Measurements from ENCODE around the gene DDR1.

The DDR1 gene

GRCh38 chr6:30932665-30933365 lies 48.5 kb downstream of the DDR1 start:
- H3K4me3 ChIP-seq (replicated peaks; ENCODE audit: low read depth, low read length) = no peak overlapping the region
- DNase-seq (ENCODE audit: low read depth) = no peak

GRCh38 chr6:30935018-30935417 lies 50.7 kb downstream of the DDR1 start:
- DNase-seq (ENCODE audit: low read depth) = peak; percentile 59
- TF ChIP-seq, protein P1, sequence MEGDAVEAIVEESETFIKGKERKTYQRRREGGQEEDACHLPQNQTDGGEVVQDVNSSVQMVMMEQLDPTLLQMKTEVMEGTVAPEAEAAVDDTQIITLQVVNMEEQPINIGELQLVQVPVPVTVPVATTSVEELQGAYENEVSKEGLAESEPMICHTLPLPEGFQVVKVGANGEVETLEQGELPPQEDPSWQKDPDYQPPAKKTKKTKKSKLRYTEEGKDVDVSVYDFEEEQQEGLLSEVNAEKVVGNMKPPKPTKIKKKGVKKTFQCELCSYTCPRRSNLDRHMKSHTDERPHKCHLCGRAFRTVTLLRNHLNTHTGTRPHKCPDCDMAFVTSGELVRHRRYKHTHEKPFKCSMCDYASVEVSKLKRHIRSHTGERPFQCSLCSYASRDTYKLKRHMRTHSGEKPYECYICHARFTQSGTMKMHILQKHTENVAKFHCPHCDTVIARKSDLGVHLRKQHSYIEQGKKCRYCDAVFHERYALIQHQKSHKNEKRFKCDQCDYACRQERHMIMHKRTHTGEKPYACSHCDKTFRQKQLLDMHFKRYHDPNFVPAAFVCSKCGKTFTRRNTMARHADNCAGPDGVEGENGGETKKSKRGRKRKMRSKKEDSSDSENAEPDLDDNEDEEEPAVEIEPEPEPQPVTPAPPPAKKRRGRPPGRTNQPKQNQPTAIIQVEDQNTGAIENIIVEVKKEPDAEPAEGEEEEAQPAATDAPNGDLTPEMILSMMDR (IDR thresholded peaks at IDR 0.05; ENCODE audit: low read length, missing control alignments) = no peak
- H3K4me3 ChIP-seq (replicated peaks; ENCODE audit: low read depth, low read length) = no peak overlapping the region

More at GRCh38 chr6:30932665-30933365, 48.5 kb downstream of the DDR1 start:
- TF ChIP-seq, protein P1 (IDR thresholded peaks at IDR 0.05; ENCODE audit: low read length, missing control alignments) = no peak

DNA sequence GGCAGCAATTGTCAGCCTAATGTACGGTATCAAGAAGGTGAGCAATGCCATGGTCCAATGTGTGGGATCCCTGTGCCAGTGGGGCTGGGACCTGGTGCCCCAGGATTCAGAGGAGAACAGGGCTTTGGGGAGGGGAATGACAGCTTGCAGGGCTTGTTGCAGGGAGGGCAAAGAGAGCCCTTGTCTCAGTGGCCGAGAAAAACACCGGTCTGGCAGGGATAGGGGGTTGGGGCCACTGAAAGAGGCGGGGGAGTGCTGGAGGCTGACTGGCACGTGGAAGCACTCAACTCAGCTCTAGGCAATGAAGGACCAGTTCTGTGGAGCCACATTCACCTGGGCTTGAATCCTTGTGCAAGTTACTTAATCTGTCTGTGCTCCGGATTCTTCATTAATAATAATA lies 52.9 kb downstream of the DDR1 start:
- no peak for DNase-seq (ENCODE audit: low read depth)
- H3K4me3 ChIP-seq (replicated peaks; ENCODE audit: low read depth, low read length) = no peak overlapping the region
- TF ChIP-seq, protein P1 (IDR thresholded peaks at IDR 0.05; ENCODE audit: low read length, missing control alignments) = no peak

DNA sequence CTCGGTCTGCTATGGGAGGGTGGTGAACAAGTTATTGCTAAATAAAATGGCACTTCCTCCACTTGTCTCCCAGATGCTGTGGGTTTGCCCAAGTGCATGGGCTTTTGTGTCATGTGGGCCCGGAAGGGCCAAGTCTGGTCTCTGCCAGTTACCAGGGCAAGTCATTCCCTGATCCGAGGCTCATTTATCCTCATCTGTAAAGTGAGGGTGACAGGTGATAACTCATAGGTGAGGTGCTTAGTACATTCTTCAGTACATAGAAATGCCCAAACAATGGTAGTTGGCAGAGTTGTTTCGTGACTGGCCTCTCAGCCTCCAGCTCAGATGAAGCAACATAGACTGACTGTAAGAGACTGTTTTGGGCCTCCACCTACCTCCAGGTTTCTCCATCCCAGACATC lies 54.4 kb downstream of the DDR1 start:
- DNase-seq (ENCODE audit: low read depth) = no peak
- TF ChIP-seq, protein P1 (IDR thresholded peaks at IDR 0.05; ENCODE audit: low read length, missing control alignments) = no peak
- no peak overlapping the region for H3K4me3 ChIP-seq (replicated peaks; ENCODE audit: low read depth, low read length)

DNA sequence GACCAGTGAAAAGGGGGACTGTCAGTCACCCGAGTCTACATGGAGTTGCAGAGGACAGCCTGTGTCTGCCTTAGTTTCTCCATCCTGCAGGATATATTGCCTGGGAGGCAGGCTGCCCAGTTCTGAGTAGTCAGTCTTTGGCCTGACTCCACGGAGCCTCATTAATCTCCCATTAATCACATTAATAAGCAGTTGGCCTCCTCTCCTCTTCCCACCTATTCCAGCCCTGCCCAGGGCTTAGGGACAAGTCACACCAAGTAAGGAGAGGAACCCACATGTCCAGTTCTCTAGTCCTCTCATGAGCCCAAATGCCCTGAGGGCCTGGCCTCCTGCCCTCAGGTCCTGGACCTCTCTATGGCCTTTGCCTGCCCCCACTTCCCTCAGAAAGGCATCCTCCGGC lies 55.2 kb downstream of the DDR1 start:
- no peak for DNase-seq (ENCODE audit: low read depth)
- TF ChIP-seq, protein P1 (IDR thresholded peaks at IDR 0.05; ENCODE audit: low read length, missing control alignments) = no peak
- no peak overlapping the region for H3K4me3 ChIP-seq (replicated peaks; ENCODE audit: low read depth, low read length)

- no peak for DNase-seq (ENCODE audit: low read depth)
- no peak within 1 kb of the TSS for H3K4me3 ChIP-seq (replicated peaks; ENCODE audit: low read depth, low read length)
- TF ChIP-seq, protein P1 (IDR thresholded peaks at IDR 0.05; ENCODE audit: low read length, missing control alignments) = no peak
These were observed 56.2 kb downstream of the DDR1 start, which contains the start of gene MUCL3 for GRCh38 chr6:30940361-30940986. TSS of gene MUCL3 (plus strand) at chr6:30940973. CDS start at chr6:30941000, 27 bp downstream.

Measured in fibroblast of pulmonary artery (primary cell).